ENCODE measurements around the gene RNASE12. TPM values are rescaled to one million over a fixed set of nuclear protein-coding genes. Genes with fewer than 3 reads are reported as not detected.
"Not testable (repeated sequence)": the region's sequence is repeated elsewhere in the genome, so short reads cannot be mapped to it uniquely, and the experiment has no call there.

RNASE12 gene
- total RNA-seq, 2 experiments from 2014 or later: not detected

- Mint-ChIP-seq H3K36me3 (no peaks in the 10 kb centered on the region), H3K27ac (no peak overlapping the region), H3K27me3 (no peaks in the 10 kb centered on the region), H3K4me1 (ENCODE audit: low read depth) (peaks cover 8% of the 10 kb centered on the region), H3K9me3 (no peaks in the 10 kb centered on the region), H3K4me3 (no peak overlapping the region)
- ChIA-PET POLR2A (no interaction called here), CTCF (no interaction called here)
- intact Hi-C loops (cut with micrococcal nuclease): no loop called here
- DNase-seq: no peak
Measured at GRCh38 chr14:20603813-20604690, 12.9 kb upstream of the RNASE12 start.

- intact Hi-C loops (cut with micrococcal nuclease): no loop called here
- Mint-ChIP-seq H3K36me3 (no peaks in the 10 kb centered on the region), H3K4me3 (no peak overlapping the region), H3K27ac (no peak overlapping the region), H3K4me1 (ENCODE audit: low read depth) (peaks cover 3% of the 10 kb centered on the region), H3K27me3 (no peaks in the 10 kb centered on the region), H3K9me3 (no peaks in the 10 kb centered on the region)
- CTCF ChIA-PET: no interaction called here
- POLR2A ChIA-PET: no interaction called here
- DNase-seq: no peak
Measured at GRCh38 chr14:20602583-20602982, 11.4 kb upstream of the RNASE12 start.

GRCh38 chr14:20601522-20601921, 10.3 kb upstream of the RNASE12 start:
- H3K4me1 Mint-ChIP-seq (ENCODE audit: low read depth): no peaks in the 10 kb centered on the region
- H3K4me3 Mint-ChIP-seq: no peak overlapping the region
- ChIA-PET POLR2A (no interaction called here), CTCF (no interaction called here)
- H3K27me3 Mint-ChIP-seq: no peaks in the 10 kb centered on the region
- no peaks in the 10 kb centered on the region for H3K9me3 Mint-ChIP-seq
- H3K36me3 Mint-ChIP-seq: no peaks in the 10 kb centered on the region
- intact Hi-C loops (cut with micrococcal nuclease): no loop called here
- DNase-seq: no peak
- no peak overlapping the region for H3K27ac Mint-ChIP-seq

GRCh38 chr14:20597108-20597507, 5.9 kb upstream of the RNASE12 start:
- no peak overlapping the region for H3K27ac Mint-ChIP-seq
- no peaks in the 10 kb centered on the region for H3K9me3 Mint-ChIP-seq
- H3K4me3 Mint-ChIP-seq: no peak overlapping the region
- no peaks in the 10 kb centered on the region for H3K4me1 Mint-ChIP-seq (ENCODE audit: low read depth)
- ChIA-PET CTCF (interaction anchor here (0.6 to 0.9 kb wide), 3 partner anchors 12 to 99 kb away, joined by 3 read pairs; no protein-coding TSS in a partner anchor), POLR2A (no interaction called here)
- H3K36me3 Mint-ChIP-seq: no peaks in the 10 kb centered on the region
- intact Hi-C loops (cut with micrococcal nuclease): no loop called here
- DNase-seq: no peak
- peaks cover 2% of the 10 kb centered on the region for H3K27me3 Mint-ChIP-seq

GRCh38 chr14:20595726-20596125, 4.5 kb upstream of the RNASE12 start:
- CTCF ChIA-PET; intact Hi-C loops (cut with micrococcal nuclease); POLR2A ChIA-PET; H3K27ac Mint-ChIP-seq; H3K27me3 Mint-ChIP-seq; H3K36me3 Mint-ChIP-seq; DNase-seq; H3K9me3 Mint-ChIP-seq; H3K4me3 Mint-ChIP-seq; H3K4me1 Mint-ChIP-seq (ENCODE audit: low read depth): not testable (repeated sequence)

GRCh38 chr14:20592574-20592973, 1.4 kb upstream of the RNASE12 start:
- intact Hi-C loops (cut with micrococcal nuclease): no loop called here
- H3K4me3 Mint-ChIP-seq: no peak overlapping the region
- ChIA-PET CTCF (interaction anchor here (0.7 kb wide), 1 partner anchor 10 kb away, joined by 3 read pairs; no protein-coding TSS in a partner anchor), POLR2A (no interaction called here)
- H3K27me3 Mint-ChIP-seq: peaks cover 3% of the 10 kb centered on the region
- DNase-seq: no peak
- H3K27ac Mint-ChIP-seq: no peak overlapping the region
- no peaks in the 10 kb centered on the region for H3K9me3 Mint-ChIP-seq
- no peaks in the 10 kb centered on the region for H3K36me3 Mint-ChIP-seq
- H3K4me1 Mint-ChIP-seq (ENCODE audit: low read depth): no peaks in the 10 kb centered on the region

- intact Hi-C loops (cut with micrococcal nuclease): no loop called here
- POLR2A ChIA-PET: no interaction called here
- peaks cover 1% of the 10 kb centered on the region for H3K36me3 Mint-ChIP-seq
- no peaks in the 10 kb centered on the region for H3K4me1 Mint-ChIP-seq (ENCODE audit: low read depth)
- no peaks in the 10 kb centered on the region for H3K9me3 Mint-ChIP-seq
- peaks cover 1% of the 10 kb centered on the region for H3K27me3 Mint-ChIP-seq
- CTCF ChIA-PET: interaction anchor here (0.7 to 0.9 kb wide), 3 partner anchors 260 to 384 kb away, joined by 3 to 4 read pairs (median 3); no protein-coding TSS in a partner anchor
- H3K4me3 Mint-ChIP-seq: no peak within 1 kb of the TSS
- no peak for DNase-seq
- H3K27ac Mint-ChIP-seq: no peak within 1 kb of the TSS
Measured at GRCh38 chr14:20587489-20588154, 3.6 kb downstream of the RNASE12 start, which contains the start of gene RNASE11. TSS of gene RNASE11 (minus strand) at chr14:20588001.

GRCh38 chr14:20583908-20584307, 7.3 kb downstream of the RNASE12 start:
- CTCF ChIA-PET: no interaction called here
- H3K27ac Mint-ChIP-seq: no peak overlapping the region
- H3K4me3 Mint-ChIP-seq: no peak overlapping the region
- peaks cover 1% of the 10 kb centered on the region for H3K36me3 Mint-ChIP-seq
- no peaks in the 10 kb centered on the region for H3K9me3 Mint-ChIP-seq
- no peaks in the 10 kb centered on the region for H3K27me3 Mint-ChIP-seq
- H3K4me1 Mint-ChIP-seq (ENCODE audit: low read depth): no peaks in the 10 kb centered on the region
- intact Hi-C loops (cut with micrococcal nuclease): no loop called here
- DNase-seq: no peak
- POLR2A ChIA-PET: no interaction called here

- CTCF ChIA-PET: no interaction called here
Measured at GRCh38 chr14:20583142-20583541, 8.0 kb downstream of the RNASE12 start.

GRCh38 chr14:20580242-20580641, 10.9 kb downstream of the RNASE12 start:
- POLR2A ChIA-PET: no interaction called here
- Mint-ChIP-seq H3K4me1 (ENCODE audit: low read depth) (no peaks in the 10 kb centered on the region), H3K4me3 (no peak overlapping the region), H3K27me3 (no peaks in the 10 kb centered on the region), H3K9me3 (no peaks in the 10 kb centered on the region), H3K36me3 (no peaks in the 10 kb centered on the region), H3K27ac (no peak overlapping the region)
- intact Hi-C loops (cut with micrococcal nuclease): no loop called here
- no peak for DNase-seq
- CTCF ChIA-PET: interaction anchor here (1.2 kb wide), 1 partner anchor 164 kb away, joined by 3 read pairs; no protein-coding TSS in a partner anchor

More at GRCh38 chr14:20583142-20583541, 8.0 kb downstream of the RNASE12 start:
- Mint-ChIP-seq H3K4me3 (no peak overlapping the region), H3K36me3 (peaks cover 1% of the 10 kb centered on the region), H3K4me1 (ENCODE audit: low read depth) (no peaks in the 10 kb centered on the region), H3K9me3 (no peaks in the 10 kb centered on the region), H3K27ac (no peak overlapping the region), H3K27me3 (no peaks in the 10 kb centered on the region)
- intact Hi-C loops (cut with micrococcal nuclease): no loop called here
- POLR2A ChIA-PET: no interaction called here
- DNase-seq: no peak

GRCh38 chr14:20578784-20579502, 12.2 kb downstream of the RNASE12 start:
- Mint-ChIP-seq H3K27me3 (no peaks in the 10 kb centered on the region), H3K27ac (no peak overlapping the region), H3K9me3 (no peaks in the 10 kb centered on the region), H3K4me1 (ENCODE audit: low read depth) (no peaks in the 10 kb centered on the region), H3K4me3 (no peak overlapping the region), H3K36me3 (no peaks in the 10 kb centered on the region)
- intact Hi-C loops (cut with micrococcal nuclease): no loop called here
- ChIA-PET POLR2A (no interaction called here), CTCF (interaction anchor here (0.7 kb wide), 1 partner anchor 135 kb away, joined by 3 read pairs; no protein-coding TSS in a partner anchor)
- DNase-seq: no peak

- H3K4me1 Mint-ChIP-seq (ENCODE audit: low read depth): no peaks in the 10 kb centered on the region
- intact Hi-C loops (cut with micrococcal nuclease): no loop called here
- H3K36me3 Mint-ChIP-seq: no peaks in the 10 kb centered on the region
- ChIA-PET CTCF (no interaction called here), POLR2A (no interaction called here)
- H3K27ac Mint-ChIP-seq: no peak overlapping the region
- no peaks in the 10 kb centered on the region for H3K27me3 Mint-ChIP-seq
- DNase-seq: no peak
- H3K4me3 Mint-ChIP-seq: no peak overlapping the region
- no peaks in the 10 kb centered on the region for H3K9me3 Mint-ChIP-seq
Measured at GRCh38 chr14:20578325-20578724, 12.9 kb downstream of the RNASE12 start.

Data from activated CD4-positive, alpha-beta memory T cell treated with anti-CD3 and anti-CD28 coated beads for 36 hours (primary cell).